ENCODE results near the gene KDM2A.

KDM2A gene

GRCh38 chr11:67302571-67303131 is 183.6 kb downstream of the KDM2A start:
- peak; percentile 52 for DNase-seq

DNA sequence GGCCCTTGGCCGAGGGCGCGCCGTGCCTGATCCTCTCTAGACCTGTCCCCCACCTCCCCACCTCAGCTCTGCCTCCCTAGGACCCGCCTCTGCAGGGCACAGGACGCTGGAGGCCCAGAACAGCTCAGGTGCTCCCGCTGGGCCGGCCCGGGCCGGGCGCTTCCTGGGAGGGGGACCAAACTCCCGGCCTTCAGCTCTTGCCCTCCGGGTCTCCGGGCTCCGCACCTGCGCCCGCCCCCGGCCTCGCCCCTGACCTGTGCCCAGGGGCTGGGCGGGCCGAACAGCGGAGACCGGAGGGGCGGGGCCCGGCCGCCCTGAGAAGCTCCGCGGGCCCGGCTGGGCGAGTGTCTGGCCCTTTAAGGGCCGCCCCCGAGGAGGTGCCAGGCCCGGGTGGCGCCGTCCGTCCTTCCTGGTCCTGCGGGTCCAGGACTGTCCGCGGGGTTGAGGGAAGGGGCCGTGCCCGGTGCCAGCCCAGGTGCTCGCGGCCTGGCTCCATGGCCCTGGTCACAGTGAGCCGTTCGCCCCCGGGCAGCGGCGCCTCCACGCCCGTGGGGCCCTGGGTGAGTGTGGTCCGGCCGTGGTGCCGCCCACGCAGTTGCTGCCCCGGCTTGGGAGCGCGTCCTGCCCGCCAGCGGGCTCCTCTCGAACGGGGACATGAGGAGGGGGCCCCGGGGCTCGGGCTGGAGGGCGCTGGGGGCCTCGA is 184.2 kb downstream of the KDM2A start, which contains the start of gene SSH3:
Gene SSH3, plus strand, starts transcription at position 399 of the 703 bp plus-strand sequence. Its CDS starts 96 bp downstream, at position 495.
- peak; percentile 90 for DNase-seq

- DNase-seq = peak; percentile 78
These were observed 184.9 kb downstream of the KDM2A start for GRCh38 chr11:67303835-67304411.

DNA sequence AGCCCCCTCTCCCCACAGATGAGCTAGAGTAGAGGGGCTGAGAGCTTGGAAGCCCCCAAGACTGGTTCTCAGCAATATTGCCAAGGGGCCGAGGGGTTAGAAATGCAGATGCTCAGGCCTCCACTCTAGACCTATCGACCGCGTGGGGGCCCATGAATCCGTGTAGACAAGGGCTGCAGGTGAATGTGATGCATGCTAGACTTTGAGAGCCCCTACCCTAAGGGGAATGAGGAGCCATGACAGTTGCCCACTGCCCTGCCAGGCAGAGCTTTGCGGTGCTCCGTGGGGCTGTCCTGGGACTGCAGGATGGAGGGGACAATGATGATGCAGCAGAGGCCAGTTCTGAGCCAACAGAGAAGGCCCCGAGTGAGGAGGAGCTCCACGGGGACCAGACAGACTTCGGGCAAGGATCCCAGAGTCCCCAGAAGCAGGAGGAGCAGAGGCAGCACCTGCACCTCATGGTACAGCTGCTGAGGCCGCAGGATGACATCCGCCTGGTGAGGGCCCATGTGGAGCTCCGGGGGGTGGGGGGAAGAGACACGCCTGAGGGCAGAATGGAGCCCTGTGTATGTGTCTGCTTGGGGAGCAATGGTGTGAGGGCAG is 185.5 kb downstream of the KDM2A start:
- DNase-seq = no peak

GRCh38 chr11:67306769-67307544 is 187.9 kb downstream of the KDM2A start:
- no peak for DNase-seq

- no peak for DNase-seq
These were observed 188.5 kb downstream of the KDM2A start for GRCh38 chr11:67307545-67308001.

Data from right kidney (tissue), 1 donor.